NB4 (cell line): ENCODE data around the gene PARP11.

ENCODE experiments used
- DNase-seq: peaks from one replicate; pipeline ENCODE4 v3.0.0; 2010; ENCODE audit warnings: low read depth
- H3K4me3 ChIP-seq: one replicate; pipeline ENCODE4 v1.5.1; 2011; ENCODE audit warnings: mild to moderate bottlenecking, low read depth, low read length, moderate library complexity
- MYC ChIP-seq: IDR thresholded peaks from 2 replicates; pipeline ENCODE4 v1.6.1; 2011; ENCODE audit warnings: low read depth, low read length
- POLR2A ChIP-seq: IDR thresholded peaks from 2 replicates; pipeline ENCODE4 v1.6.1; 2011; ENCODE audit warnings: mild to moderate bottlenecking; ENCODE audit not compliant: insufficient read length; ENCODE audit errors: extremely low read depth
- TF ChIP-seq, protein P1 (sequence below): IDR thresholded peaks from one replicate; pipeline ENCODE4 v1.5.1; 2012; ENCODE audit warnings: low read depth, low read length
- TF ChIP-seq, protein P2 (sequence below): IDR thresholded peaks from 2 replicates; pipeline ENCODE4 v1.6.1; 2011; ENCODE audit warnings: low read depth, low read length

PARP11 gene

DNA sequence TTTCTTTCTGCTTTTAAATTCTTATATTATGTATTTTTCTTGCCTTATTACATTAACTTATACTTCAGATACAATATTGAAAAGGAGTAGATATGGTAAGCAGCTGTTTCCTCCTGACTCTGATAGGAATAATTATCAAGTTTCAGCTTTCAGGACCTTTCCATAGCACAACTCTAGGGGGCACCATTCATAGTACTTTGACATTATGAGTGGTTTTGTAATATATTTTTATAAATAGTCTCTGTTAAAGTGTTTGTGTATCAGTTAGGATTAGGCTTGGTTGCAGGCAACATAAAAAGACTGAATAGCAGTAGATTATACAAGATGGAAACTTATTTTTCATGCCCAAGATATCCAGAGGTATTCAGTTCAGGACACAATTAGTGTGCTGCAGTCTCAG is 27.9 kb upstream of the PARP11 start:
- no peak overlapping the region for H3K4me3 ChIP-seq
- no peak for DNase-seq
- no peak for TF ChIP-seq MYC
- no peak for TF ChIP-seq POLR2A
- TF ChIP-seq, protein P1, sequence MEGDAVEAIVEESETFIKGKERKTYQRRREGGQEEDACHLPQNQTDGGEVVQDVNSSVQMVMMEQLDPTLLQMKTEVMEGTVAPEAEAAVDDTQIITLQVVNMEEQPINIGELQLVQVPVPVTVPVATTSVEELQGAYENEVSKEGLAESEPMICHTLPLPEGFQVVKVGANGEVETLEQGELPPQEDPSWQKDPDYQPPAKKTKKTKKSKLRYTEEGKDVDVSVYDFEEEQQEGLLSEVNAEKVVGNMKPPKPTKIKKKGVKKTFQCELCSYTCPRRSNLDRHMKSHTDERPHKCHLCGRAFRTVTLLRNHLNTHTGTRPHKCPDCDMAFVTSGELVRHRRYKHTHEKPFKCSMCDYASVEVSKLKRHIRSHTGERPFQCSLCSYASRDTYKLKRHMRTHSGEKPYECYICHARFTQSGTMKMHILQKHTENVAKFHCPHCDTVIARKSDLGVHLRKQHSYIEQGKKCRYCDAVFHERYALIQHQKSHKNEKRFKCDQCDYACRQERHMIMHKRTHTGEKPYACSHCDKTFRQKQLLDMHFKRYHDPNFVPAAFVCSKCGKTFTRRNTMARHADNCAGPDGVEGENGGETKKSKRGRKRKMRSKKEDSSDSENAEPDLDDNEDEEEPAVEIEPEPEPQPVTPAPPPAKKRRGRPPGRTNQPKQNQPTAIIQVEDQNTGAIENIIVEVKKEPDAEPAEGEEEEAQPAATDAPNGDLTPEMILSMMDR = no peak
- TF ChIP-seq, protein P2, sequence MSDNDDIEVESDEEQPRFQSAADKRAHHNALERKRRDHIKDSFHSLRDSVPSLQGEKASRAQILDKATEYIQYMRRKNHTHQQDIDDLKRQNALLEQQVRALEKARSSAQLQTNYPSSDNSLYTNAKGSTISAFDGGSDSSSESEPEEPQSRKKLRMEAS = no peak

DNA sequence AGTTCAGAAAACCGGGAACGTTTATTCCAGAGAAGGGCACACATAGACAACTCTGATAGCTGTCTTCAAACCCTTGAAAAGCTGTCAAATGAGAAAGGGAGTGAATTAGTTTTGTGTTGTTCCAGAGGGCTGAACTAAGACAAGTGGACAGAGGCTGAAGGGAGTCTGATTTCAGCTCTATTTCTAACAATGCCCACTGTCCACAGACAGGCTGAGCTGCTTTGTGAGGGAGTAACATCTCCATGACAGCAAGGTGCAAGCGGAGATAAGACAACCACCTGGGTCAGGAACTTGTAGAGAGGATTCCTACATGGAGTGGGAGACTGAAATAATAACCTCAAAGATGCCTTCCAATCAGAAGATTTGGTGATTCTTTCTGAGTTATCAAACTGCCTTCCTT is 25.6 kb upstream of the PARP11 start:
- H3K4me3 ChIP-seq = no peak overlapping the region
- TF ChIP-seq, protein P2 = no peak
- TF ChIP-seq POLR2A (no peak), MYC (no peak)
- TF ChIP-seq, protein P1 = no peak
- no peak for DNase-seq

DNA sequence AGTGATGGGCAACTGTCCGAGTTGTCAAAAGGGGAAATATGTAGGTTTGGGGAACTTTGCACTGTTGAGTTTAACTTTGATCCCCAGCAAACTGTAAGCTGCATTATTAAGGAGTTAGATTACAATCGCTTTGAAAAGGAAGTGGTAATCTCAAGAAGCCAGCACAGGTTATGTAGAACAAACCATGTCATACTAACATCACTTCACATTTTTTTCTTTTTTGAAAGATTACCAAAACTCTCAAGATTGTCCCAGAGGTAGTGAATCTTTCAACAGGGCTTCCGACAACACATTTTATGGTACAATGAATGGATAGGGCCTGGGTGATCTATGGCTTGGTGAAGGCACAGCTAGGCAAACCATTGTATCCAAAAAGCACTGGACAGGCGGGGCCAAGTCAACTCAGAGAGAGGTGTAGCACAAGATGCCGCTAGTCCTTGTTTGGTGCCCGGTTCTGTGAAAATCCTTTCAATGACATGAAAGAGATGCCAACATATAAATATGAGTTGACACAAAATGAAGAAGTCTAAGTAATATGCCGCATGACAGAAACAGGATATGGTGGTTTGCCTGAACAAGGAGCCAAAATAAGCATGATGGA is 24.3 kb upstream of the PARP11 start:
- H3K4me3 ChIP-seq = no peak overlapping the region
- TF ChIP-seq MYC (no peak), POLR2A (no peak)
- TF ChIP-seq, protein P1 = no peak
- TF ChIP-seq, protein P2 = no peak
- DNase-seq = peak; percentile 49

DNA sequence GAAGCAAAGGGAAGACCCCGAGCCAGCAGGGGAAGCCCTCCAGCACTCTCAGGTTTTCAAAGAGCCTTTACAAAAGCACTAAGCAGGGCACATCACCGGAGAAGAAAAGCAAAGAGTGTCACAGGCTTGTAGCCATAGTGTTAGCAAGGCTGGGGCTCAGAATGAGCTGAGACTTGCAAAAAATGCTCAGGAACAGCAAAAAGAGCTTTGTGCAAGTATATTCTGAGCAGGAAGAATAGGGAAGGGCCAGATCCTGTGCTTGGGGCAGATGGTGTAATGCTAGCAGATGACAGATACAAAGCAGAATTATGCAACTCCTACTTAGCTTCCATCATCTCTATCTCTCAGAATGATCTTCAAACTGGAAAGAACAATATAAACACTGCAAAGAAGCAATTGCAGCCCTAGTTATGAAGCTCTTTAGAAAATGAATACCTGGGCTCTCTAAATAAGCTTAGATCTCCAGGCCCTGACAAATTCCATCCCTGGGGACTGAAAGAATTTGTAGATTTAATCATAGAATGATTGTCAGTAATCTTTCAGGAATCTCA is 23.7 kb upstream of the PARP11 start:
- no peak overlapping the region for H3K4me3 ChIP-seq
- peak; percentile 83 for DNase-seq
- no peak; the same call in 1 of the 2 replicates for TF ChIP-seq MYC
- TF ChIP-seq, protein P2 = 0 out of 2 replicates have a peak, but pooled peaks have one; percentile 5

DNA sequence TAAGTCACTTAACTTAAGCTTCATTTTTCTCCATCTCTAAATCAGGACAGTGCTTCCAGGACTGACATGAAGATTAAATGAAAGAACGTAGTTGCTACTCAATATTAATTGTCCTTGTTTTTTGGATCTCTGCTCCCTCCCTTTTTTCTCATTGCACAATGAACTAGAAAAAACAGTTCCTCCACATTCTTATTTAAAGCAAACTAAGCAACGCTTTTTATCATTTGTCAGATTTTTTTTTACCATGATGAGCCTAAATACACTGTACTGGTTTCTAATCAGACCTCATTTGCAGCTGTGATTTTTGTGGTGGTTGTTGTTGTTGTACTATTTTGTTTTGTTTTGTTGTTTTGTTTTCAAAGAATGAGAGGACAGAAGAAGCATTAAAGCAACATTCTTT is 23.2 kb upstream of the PARP11 start:
- no peak for DNase-seq
- no peak for TF ChIP-seq MYC
- TF ChIP-seq, protein P1 = no peak
- TF ChIP-seq, protein P2 = no peak
- no peak for TF ChIP-seq POLR2A
- H3K4me3 ChIP-seq = no peak overlapping the region

DNA sequence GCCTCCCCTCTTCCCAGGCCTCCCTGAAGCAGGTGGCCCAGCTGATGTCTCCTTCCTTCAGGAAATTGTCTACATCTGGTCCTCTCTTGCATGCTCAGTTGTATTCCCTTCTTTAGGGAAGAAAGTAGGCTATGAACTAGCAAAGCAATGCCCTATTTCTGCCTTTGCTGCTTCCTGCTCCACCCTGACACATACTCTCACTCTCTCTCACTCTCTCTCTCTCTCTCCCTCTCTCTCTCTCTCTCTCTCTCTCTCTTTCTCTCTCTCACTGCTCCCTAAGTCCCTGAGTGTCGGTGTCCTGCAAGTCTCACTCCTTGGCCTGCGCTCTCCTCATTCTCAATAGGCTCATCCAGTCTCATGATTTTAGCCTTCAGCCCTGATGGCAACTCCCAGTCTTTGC is 19.4 kb upstream of the PARP11 start:
- no peak overlapping the region for H3K4me3 ChIP-seq
- TF ChIP-seq POLR2A (no peak), MYC (no peak)
- TF ChIP-seq, protein P1 = no peak
- TF ChIP-seq, protein P2 = no peak
- no peak for DNase-seq
